Measurements from ENCODE around the gene FKBP2. TPM values are rescaled to one million over a fixed set of nuclear protein-coding genes. Genes with fewer than 3 reads are reported as not detected.

Gene FKBP2
- total RNA-seq, 1 experiment from 2014 or later: 41.0 TPM

- Histone ChIP-seq H4K91ac (ENCODE audit: insufficient read length, low read depth, low read length) (no peak overlapping the region), H4K8ac (replicated peaks; ENCODE audit: insufficient read length, low read depth, low read length) (no peak overlapping the region), H3K4ac (ENCODE audit: low read depth, low read length) (no peak overlapping the region), H3K9ac (ENCODE audit: extremely low read depth, insufficient read length, low read length) (no peak overlapping the region), H3K18ac (ENCODE audit: insufficient read length, low read depth, low read length) (no peak overlapping the region), H2BK20ac (ENCODE audit: low read depth, low read length, poor library complexity, severe bottlenecking) (no peak overlapping the region), H3K56ac (ENCODE audit: insufficient read length, low read depth, low read length) (no peak overlapping the region), H3K14ac (ENCODE audit: insufficient read depth, low read length) (no peak overlapping the region), H3K23me2 (ENCODE audit: insufficient read length, low read depth, low read length, poor library complexity, severe bottlenecking) (no peaks in the 10 kb centered on the region), H2BK120ac (ENCODE audit: low read depth, low read length, poor library complexity, severe bottlenecking) (no peak overlapping the region), H3K27me3 (ENCODE audit: insufficient read depth, low read length) (no peaks in the 10 kb centered on the region), H3K23ac (ENCODE audit: insufficient read length, low read depth, low read length) (no peak overlapping the region), H2BK15ac (ENCODE audit: low read depth, low read length) (no peak overlapping the region), H4K5ac (ENCODE audit: insufficient read length, low read depth, low read length) (no peak overlapping the region), H3K27ac (ENCODE audit: insufficient read length, low read depth, low read length) (no peak overlapping the region), H3K79me1 (ENCODE audit: insufficient read depth, low read depth, low read length, poor library complexity, severe bottlenecking) (no peaks in the 10 kb centered on the region), H3K9me3 (ENCODE audit: control insufficient read depth, low read depth, low read length) (no peaks in the 10 kb centered on the region), H3K4me1 (ENCODE audit: insufficient read depth, low read length) (no peaks in the 10 kb centered on the region), H3K4me2 (ENCODE audit: insufficient read depth, insufficient read length, low read length) (no peak overlapping the region), H2AK5ac (ENCODE audit: insufficient read length, low read length) (no peak overlapping the region), H3K79me2 (ENCODE audit: insufficient read depth, low read length) (no peaks in the 10 kb centered on the region), H4K20me1 (ENCODE audit: control insufficient read depth, insufficient read depth, insufficient read length) (no peaks in the 10 kb centered on the region), H2BK5ac (ENCODE audit: insufficient read length, low read length) (no peak overlapping the region), H2BK12ac (ENCODE audit: insufficient read length, low read depth, low read length) (no peak overlapping the region), H3T11ph (ENCODE audit: low read length) (no peak overlapping the region), H2AFZ (ENCODE audit: low read length) (no peak overlapping the region)
- Mint-ChIP-seq H3K4me3 (no peak overlapping the region), H3K27ac (no peak overlapping the region), H3K9me3 (no peaks in the 10 kb centered on the region), H3K27me3 (ENCODE audit: low read depth) (no peaks in the 10 kb centered on the region; the same call in 1 of the 2 replicates), H3K36me3 (ENCODE audit: insufficient read depth in 1 of 3, low read depth in 3 of 3) (peaks cover 3 to 44% (median 22%) of the 10 kb centered on the region in 3 experiments), H3K4me1 (peaks cover 3 to 4% of the 10 kb centered on the region in 2 experiments; a peak in 3 of 4 replicates)
- no peak for TF ChIP-seq CTCF (conservative IDR thresholded peaks at IDR 0.05)
- no CpG with 5 or more reads among the region's 10 CpGs for WGBS (ENCODE audit: extremely low coverage, insufficient read length, low lambda C conversion rate)
- DNase-seq: no peak
Observed at GRCh38 chr11:64219755-64220154, 21.1 kb upstream of the FKBP2 start.
